Stomach (tissue), 4 donors: ENCODE results near the gene C1R.

Experiments used
- EP300 ChIP-seq: sonication (generic); formaldehyde crosslinking; IDR thresholded peaks from one replicate; pipeline ENCODE4 v1.6.1; 2017; ENCODE audit warnings: antibody characterized with exemption
- POLR2A ChIP-seq, 4 donors: fragments of 450-650 bp; IDR thresholded peaks; one replicate each; pipeline ENCODE4 v1.6.1; 2016; ENCODE audit warnings: antibody characterized with exemption in 4 of 4, control low read depth in 2 of 4, mild to moderate bottlenecking in 1 of 4, moderate library complexity in 1 of 4
- TF ChIP-seq, protein P1 (sequence below), 7 experiments: fragments of 450-650 bp in 4 of 7; fragments of 200-600 bp in 3 of 7; sonication (generic) in 3 of 7; IDR thresholded peaks; one replicate each; pipeline ENCODE4 v1.5.1; 2016 to 2019; ENCODE audit warnings: antibody characterized with exemption in 7 of 7, control low read depth in 2 of 7, mild to moderate bottlenecking in 1 of 7

DNA sequence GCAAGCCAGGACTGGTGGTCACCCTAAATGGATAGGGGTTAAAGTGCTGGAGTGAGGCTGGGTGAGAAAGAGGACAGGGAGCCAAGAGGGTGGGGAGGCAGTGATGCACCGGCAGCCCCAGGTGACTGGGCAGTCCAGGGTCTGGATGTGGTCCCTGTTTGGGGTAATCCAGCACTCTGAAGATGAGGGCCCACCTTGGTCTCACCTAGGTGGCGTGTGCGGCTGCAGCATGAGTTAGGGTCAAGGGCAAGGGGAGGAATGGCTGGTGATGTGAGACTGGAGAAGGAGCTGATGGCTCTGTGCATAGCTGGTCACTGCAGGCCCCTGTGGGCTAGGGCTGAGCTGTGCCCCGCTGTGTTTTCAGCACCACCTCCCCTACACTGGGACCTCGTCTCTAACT lies 18.4 kb upstream of the C1R start:
- TF ChIP-seq, protein P1, sequence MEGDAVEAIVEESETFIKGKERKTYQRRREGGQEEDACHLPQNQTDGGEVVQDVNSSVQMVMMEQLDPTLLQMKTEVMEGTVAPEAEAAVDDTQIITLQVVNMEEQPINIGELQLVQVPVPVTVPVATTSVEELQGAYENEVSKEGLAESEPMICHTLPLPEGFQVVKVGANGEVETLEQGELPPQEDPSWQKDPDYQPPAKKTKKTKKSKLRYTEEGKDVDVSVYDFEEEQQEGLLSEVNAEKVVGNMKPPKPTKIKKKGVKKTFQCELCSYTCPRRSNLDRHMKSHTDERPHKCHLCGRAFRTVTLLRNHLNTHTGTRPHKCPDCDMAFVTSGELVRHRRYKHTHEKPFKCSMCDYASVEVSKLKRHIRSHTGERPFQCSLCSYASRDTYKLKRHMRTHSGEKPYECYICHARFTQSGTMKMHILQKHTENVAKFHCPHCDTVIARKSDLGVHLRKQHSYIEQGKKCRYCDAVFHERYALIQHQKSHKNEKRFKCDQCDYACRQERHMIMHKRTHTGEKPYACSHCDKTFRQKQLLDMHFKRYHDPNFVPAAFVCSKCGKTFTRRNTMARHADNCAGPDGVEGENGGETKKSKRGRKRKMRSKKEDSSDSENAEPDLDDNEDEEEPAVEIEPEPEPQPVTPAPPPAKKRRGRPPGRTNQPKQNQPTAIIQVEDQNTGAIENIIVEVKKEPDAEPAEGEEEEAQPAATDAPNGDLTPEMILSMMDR (IDR thresholded peaks at IDR 0.05): no peak
- TF ChIP-seq POLR2A (IDR thresholded peaks at IDR 0.05) (no peak), EP300 (no peak)
